ENCODE measurements around the gene LRMDA.
"Not testable (repeated sequence)": the region's sequence is repeated elsewhere in the genome, so short reads cannot be mapped to it uniquely, and the experiment has no call there.

GRCh38 chr10:75516154-75516553 is 84.7 kb downstream of the LRMDA start:
- not testable (repeated sequence) for TF ChIP-seq CTCF (conservative IDR thresholded peaks at IDR 0.05; ENCODE audit: low read depth, low read length); EZH2 (IDR thresholded peaks at IDR 0.05; ENCODE audit: borderline replicate concordance, low read depth, low read length, poor library complexity, severe bottlenecking)
